ENCODE measurements around the gene GPAT2.
"Not testable (repeated sequence)": the region's sequence is repeated elsewhere in the genome, so short reads cannot be mapped to it uniquely, and the experiment has no call there.

The GPAT2 gene

GRCh38 chr2:96034792-96035191 is at the start of gene GPAT2:
GPAT2 (minus strand) TSS chr2:96034916; CDS start chr2:96032359, 2,557 bp downstream.
- not testable (repeated sequence) for H3K36me3 ChIP-seq (ENCODE audit: insufficient read depth, low read length); DNase-seq (ENCODE audit: low read depth, low spot score); H3K27ac ChIP-seq; H3K4me3 ChIP-seq; H3K9me3 ChIP-seq (ENCODE audit: low read depth, low read length); H3K9ac ChIP-seq (ENCODE audit: insufficient read length)

- no peak for TF ChIP-seq EZH2 (IDR thresholded peaks at IDR 0.05)
- TF ChIP-seq POLR2AphosphoS5 (IDR thresholded peaks at IDR 0.05; ENCODE audit: borderline replicate concordance, low read depth, low read length): no peak
- no peak for DNase-seq (ENCODE audit: low read depth, low spot score)
- no peak overlapping the region for H3K9ac ChIP-seq (ENCODE audit: insufficient read length)
- H3K4me3 ChIP-seq: no peak overlapping the region
- H3K27ac ChIP-seq: no peak overlapping the region
- no peaks in the 10 kb centered on the region for H3K36me3 ChIP-seq (ENCODE audit: insufficient read depth, low read length)
- no peaks in the 10 kb centered on the region for H3K9me3 ChIP-seq (ENCODE audit: low read depth, low read length)
These were observed 49.5 kb upstream of the GPAT2 start for GRCh38 chr2:96083989-96084857.

- H3K9me3 ChIP-seq (ENCODE audit: low read depth, low read length): no peaks in the 10 kb centered on the region
- no peaks in the 10 kb centered on the region for H3K36me3 ChIP-seq (ENCODE audit: insufficient read depth, low read length)
- H3K4me3 ChIP-seq: no peak overlapping the region
- TF ChIP-seq FOXP2 (optimal IDR thresholded peaks at IDR 0.05; ENCODE audit: control extremely low read depth, extremely low read length, insufficient read depth) (no peak), EZH2 (IDR thresholded peaks at IDR 0.05) (no peak), POLR2AphosphoS5 (IDR thresholded peaks at IDR 0.05; ENCODE audit: borderline replicate concordance, low read depth, low read length) (no peak)
- no peak for DNase-seq (ENCODE audit: low read depth, low spot score)
- H3K27ac ChIP-seq: no peak overlapping the region
- H3K9ac ChIP-seq (ENCODE audit: insufficient read length): no peak overlapping the region
These were observed 48.6 kb upstream of the GPAT2 start for GRCh38 chr2:96083064-96083939.

GRCh38 chr2:96082211-96083063 is 47.7 kb upstream of the GPAT2 start:
- H3K36me3 ChIP-seq (ENCODE audit: insufficient read depth, low read length): no peaks in the 10 kb centered on the region
- no peak overlapping the region for H3K4me3 ChIP-seq
- no peaks in the 10 kb centered on the region for H3K9me3 ChIP-seq (ENCODE audit: low read depth, low read length)
- DNase-seq (ENCODE audit: low read depth, low spot score): no peak
- no peak overlapping the region for H3K27ac ChIP-seq
- no peak overlapping the region for H3K9ac ChIP-seq (ENCODE audit: insufficient read length)
- TF ChIP-seq FOXP2 (optimal IDR thresholded peaks at IDR 0.05; ENCODE audit: control extremely low read depth, extremely low read length, insufficient read depth): no peak
- TF ChIP-seq POLR2AphosphoS5 (IDR thresholded peaks at IDR 0.05; ENCODE audit: borderline replicate concordance, low read depth, low read length): no peak
- no peak for TF ChIP-seq EZH2 (IDR thresholded peaks at IDR 0.05)

- no peak overlapping the region for H3K9ac ChIP-seq (ENCODE audit: insufficient read length)
- no peaks in the 10 kb centered on the region for H3K36me3 ChIP-seq (ENCODE audit: insufficient read depth, low read length)
- DNase-seq (ENCODE audit: low read depth, low spot score): no peak
- no peaks in the 10 kb centered on the region for H3K9me3 ChIP-seq (ENCODE audit: low read depth, low read length)
- no peak for TF ChIP-seq EZH2 (IDR thresholded peaks at IDR 0.05)
- H3K4me3 ChIP-seq: no peak overlapping the region
- H3K27ac ChIP-seq: no peak overlapping the region
These were observed 46.3 kb upstream of the GPAT2 start for GRCh38 chr2:96081042-96081441.

- no peak for TF ChIP-seq FOXP2 (optimal IDR thresholded peaks at IDR 0.05; ENCODE audit: control extremely low read depth, extremely low read length, insufficient read depth)
- DNase-seq (ENCODE audit: low read depth, low spot score): no peak
- H3K4me3 ChIP-seq: no peak overlapping the region
- H3K36me3 ChIP-seq (ENCODE audit: insufficient read depth, low read length): no peaks in the 10 kb centered on the region
- H3K9ac ChIP-seq (ENCODE audit: insufficient read length): no peak overlapping the region
- no peaks in the 10 kb centered on the region for H3K9me3 ChIP-seq (ENCODE audit: low read depth, low read length)
- no peak overlapping the region for H3K27ac ChIP-seq
These were observed 40.6 kb upstream of the GPAT2 start for GRCh38 chr2:96075199-96075771.

- no peak overlapping the region for H3K9ac ChIP-seq (ENCODE audit: insufficient read length)
- no peak overlapping the region for H3K4me3 ChIP-seq
- TF ChIP-seq POLR2AphosphoS5 (IDR thresholded peaks at IDR 0.05; ENCODE audit: borderline replicate concordance, low read depth, low read length): no peak
- TF ChIP-seq FOXP2 (optimal IDR thresholded peaks at IDR 0.05; ENCODE audit: control extremely low read depth, extremely low read length, insufficient read depth): no peak
- TF ChIP-seq EZH2 (IDR thresholded peaks at IDR 0.05): no peak
- no peaks in the 10 kb centered on the region for H3K9me3 ChIP-seq (ENCODE audit: low read depth, low read length)
- no peaks in the 10 kb centered on the region for H3K36me3 ChIP-seq (ENCODE audit: insufficient read depth, low read length)
- DNase-seq (ENCODE audit: low read depth, low spot score): no peak
- no peak overlapping the region for H3K27ac ChIP-seq
These were observed 39.4 kb upstream of the GPAT2 start for GRCh38 chr2:96074156-96074555.

GRCh38 chr2:96073170-96073775 is 38.6 kb upstream of the GPAT2 start:
- TF ChIP-seq EZH2 (IDR thresholded peaks at IDR 0.05): no peak
- TF ChIP-seq FOXP2 (optimal IDR thresholded peaks at IDR 0.05; ENCODE audit: control extremely low read depth, extremely low read length, insufficient read depth): no peak
- no peak for TF ChIP-seq POLR2AphosphoS5 (IDR thresholded peaks at IDR 0.05; ENCODE audit: borderline replicate concordance, low read depth, low read length)
- Histone ChIP-seq H3K27ac (no peak overlapping the region), H3K9me3 (ENCODE audit: low read depth, low read length) (no peaks in the 10 kb centered on the region), H3K36me3 (ENCODE audit: insufficient read depth, low read length) (no peaks in the 10 kb centered on the region), H3K4me3 (no peak overlapping the region), H3K9ac (ENCODE audit: insufficient read length) (no peak overlapping the region)
- no peak for DNase-seq (ENCODE audit: low read depth, low spot score)

Measured in SK-N-MC (cell line).